NCI-H2029 (cell line): Measurements from ENCODE around the gene E2F4.
A peak's percentile ranks its signal among the peaks of the same experiment; 100 is the strongest.

ENCODE experiments used
- DNase-seq: peaks from one replicate; lab custom pipeline; 2025; lab: John Stamatoyannopoulos, UW

Gene E2F4

DNA sequence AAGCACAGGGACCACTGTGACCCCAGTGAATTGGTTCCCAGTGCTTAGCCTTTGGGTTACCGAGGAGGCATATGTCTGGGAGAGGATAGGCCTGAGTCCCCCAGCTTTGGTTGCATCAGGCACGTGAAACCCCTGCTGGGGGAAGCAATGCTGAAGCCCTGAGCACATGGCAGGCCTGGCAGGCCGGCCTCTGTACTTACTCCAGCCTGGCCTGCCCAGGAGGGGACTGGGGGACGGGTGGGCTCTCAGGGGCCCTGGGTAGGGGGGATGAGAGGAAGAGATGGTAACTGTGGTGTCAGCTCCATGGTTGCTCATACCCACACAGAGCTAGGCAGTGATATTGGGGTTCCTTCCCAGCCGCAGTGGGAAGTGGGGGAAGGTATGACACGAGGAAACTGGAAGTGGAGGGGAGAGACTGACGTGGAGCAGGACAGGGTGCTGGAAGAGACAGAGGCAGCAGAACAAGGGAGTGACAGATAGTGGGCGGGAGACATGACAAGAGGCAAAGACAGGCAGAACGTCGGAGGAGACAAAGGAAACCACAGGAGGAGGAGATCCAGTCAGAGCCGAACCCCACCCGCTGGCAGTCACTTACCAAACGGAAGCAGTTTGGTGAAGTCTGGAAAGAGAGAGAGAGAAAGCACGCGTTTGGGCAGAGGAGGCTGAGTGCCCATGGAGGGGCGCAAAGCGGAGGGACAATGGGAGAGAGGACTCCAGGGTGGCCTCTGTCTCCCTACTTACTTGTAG is 44.0 kb downstream of the E2F4 start:
- DNase-seq: no peak

DNA sequence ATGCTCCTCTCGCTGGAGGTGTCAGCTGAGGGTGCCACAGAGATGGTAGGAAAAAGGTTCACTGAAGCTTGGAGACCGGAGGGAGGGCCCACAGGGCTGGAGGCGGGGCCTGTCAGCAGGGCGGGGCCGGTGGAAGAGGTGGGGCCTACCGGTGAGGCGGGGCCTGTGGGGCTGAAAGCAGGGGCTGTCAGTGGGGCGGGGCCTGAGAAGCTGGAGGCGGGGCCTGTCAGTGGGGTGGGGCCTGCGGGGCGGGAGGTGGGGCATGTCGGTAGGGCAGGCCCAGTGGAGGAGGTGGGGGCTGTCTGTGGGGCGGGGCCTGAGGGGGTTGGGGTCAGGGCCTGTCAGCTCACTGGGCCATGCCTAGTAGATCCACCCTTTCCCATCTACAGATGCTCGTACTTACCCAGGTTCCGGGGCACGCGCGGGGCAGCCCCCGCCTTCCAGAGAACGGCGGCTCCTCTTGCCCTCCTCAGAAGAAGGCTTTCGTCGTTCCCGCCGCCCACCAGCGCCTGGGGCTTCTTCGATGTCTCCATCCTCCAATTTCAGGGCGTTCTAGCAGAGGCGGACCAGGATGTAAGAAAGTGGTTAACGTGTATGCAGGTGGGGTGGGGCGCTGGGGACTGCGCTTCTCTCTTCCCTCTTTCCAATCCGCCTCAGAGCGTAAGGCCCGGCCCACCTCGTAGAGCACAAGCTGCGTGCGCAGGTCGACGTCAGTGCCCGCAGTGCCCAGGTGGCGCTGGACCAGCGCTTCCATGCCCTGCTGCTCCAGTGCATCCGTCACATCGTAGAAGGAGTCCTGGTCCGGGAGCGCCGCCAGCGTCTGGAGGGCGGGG is 44.8 kb downstream of the E2F4 start:
- DNase-seq: no peak

DNA sequence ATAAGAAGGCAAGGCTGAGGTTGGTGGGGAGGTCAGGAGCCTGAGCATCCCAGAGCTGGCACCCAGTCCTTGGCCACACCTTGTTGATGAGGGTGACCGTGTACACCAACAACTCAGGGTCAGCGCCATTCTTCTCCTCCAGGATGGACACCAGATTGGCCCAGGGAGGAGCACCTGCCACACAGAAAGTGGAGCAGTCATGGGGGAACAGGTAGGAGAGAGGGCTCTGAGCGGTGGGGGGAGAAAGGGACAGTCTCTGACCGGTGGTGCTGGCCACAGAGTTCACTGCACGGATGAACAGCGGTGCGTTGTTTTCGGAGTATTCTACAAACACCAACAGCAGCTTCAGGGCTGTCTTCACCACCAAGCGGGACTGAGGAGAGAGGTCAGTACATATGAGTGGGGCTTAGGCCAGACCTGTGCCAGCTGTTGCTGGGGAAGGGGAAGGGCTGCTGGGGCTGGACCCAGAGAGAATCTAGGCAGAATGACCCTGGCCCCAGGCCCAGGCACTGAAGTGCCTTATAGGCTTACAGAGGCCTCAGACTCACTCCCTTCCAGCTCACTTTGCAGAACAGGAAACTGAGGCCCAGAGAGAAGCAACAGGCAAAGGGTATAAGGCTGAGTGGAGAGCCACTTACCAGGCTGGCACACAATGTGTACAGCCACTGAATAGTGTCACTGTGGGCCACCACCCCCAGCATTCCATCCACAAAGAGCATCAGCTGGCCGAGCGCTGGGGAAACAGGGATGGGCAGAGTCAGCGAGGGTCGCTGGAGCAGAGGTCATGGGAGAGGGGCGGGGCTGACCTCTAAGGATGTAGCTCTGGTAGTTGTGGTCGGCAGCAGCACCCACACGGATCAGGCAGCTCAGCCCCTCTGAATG is 45.7 kb downstream of the E2F4 start:
- no peak for DNase-seq

DNA sequence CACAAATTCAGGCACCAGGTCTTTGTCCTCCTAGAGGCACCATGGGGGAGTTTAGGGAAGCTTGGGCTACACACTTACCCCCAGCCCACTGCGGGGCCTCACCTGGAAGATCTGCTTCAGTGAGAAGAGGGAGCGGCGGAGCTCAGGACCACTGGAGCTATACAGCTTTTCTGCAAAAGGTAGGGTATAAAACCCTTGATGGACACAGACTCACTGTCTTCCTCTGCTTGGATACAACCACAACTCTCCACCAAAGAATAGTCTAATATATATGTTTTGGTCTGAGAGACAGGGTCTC is 46.3 kb downstream of the E2F4 start:
- no peak for DNase-seq

- no peak for DNase-seq
Observed at GRCh38 chr16:67238806-67239470, 47.0 kb downstream of the E2F4 start.

DNA sequence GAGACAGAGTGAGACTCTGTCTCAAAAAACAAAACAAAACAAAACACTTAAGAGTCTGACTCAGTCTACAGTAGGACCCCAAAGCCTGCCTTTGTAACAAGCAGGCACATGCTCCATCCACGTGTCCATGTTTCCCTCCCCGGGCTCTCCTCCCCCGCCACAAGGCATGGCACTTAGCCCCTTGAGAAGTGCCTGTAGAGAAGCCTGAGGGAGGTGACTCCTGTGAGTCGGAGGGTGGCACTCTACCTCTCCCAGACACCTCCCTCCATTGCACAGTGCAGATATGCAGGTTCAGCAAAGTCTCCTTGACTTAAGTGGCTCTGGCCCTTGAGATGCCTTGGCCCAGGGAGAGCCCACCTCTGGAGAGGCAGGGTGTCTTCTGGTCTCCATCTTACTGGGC is 48.6 kb downstream of the E2F4 start:
- DNase-seq: no peak

DNA sequence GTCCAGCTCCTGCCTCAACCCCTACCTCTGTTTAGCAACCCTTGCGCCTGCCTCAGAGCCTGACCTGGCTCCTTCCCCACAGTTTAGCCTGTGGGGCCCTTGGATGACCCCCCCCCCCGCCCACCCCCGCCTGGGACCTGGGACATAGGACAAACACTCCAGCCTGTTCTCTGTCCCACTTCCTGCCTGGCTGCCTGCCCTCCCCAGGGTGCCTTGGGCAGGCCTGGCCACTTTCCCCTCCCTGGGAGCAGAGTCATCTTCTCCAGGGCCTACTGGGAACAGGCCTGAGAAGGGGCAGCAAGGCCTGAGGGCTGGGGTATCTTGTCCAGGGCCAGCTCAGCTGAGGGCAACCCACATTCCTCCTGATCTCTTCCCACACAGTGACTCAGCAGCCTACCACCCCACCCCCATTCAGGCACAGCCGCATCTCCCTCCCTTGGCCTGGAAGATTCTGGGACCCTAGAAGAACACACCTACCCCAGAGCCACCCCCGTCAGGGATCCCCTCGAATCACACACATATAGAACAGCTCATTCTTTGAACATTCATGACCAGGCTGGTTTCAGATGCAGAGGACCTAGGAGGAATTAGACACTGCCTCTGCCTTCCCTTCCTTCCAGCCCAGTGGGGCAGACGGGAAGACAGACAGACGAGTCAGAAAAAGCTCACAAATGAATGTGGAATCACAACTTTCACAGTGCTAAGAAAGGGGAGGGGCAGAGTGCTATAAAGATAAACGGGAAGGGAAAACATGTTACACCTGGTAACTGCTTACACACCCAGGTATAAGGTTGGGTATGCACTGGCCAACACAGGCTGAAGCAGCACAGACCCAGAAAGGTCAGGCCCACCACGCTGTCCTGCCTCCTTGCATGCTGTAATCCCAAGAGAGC is 49.3 kb downstream of the E2F4 start:
- peak; percentile 43 for DNase-seq

GRCh38 chr16:67242138-67242730 is 50.3 kb downstream of the E2F4 start:
- no peak for DNase-seq

GRCh38 chr16:67243481-67243880 is 51.5 kb downstream of the E2F4 start:
- DNase-seq: no peak

- DNase-seq: no peak
Observed at GRCh38 chr16:67244387-67245185, 52.6 kb downstream of the E2F4 start.

GRCh38 chr16:67245186-67245585 is 53.2 kb downstream of the E2F4 start:
- no peak for DNase-seq

DNA sequence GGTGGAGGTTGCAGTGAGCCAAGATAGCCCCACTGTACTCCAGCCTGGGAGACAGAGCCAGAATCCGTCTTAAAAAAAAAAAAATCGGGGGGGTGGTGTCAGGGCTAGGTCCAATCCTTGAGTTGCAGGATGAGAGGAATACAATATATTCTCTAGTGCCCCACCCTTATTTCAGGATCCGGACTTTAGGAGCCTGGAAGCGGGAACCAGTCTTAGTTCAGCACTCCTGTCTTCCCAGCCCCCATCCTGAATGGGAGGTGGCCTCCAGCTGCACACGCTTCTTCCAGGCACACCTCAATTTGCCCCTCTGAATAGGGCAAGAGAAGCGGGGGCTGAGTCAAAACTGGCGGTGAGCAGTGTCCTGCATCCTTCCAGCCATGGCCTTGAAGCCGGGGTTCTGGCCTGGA is 53.7 kb downstream of the E2F4 start:
- no peak for DNase-seq

- DNase-seq: no peak
Observed at GRCh38 chr16:67246081-67246755, 54.3 kb downstream of the E2F4 start.

DNA sequence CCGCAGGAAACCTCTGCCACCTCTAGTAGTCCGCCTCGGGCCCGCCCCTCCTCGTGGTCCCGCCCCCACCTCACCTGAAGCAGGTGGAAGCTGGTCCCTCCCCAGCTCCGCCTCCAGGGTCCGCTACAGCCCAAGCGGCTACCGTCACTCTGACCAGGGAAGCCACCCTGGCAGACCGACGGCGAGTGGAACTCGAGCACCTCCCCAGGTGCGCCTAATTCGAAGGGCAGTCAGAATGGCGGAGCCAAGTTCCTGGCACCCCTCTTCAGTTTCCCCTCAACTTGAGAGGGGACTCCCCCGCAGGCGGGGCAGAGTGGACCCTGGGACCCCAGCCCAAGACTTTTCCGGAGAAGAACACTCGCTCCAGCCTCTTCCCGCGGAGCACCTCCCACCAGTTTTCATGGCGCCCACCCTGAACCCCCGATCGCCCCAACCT is 54.8 kb downstream of the E2F4 start:
- peak; percentile 70 for DNase-seq

DNA sequence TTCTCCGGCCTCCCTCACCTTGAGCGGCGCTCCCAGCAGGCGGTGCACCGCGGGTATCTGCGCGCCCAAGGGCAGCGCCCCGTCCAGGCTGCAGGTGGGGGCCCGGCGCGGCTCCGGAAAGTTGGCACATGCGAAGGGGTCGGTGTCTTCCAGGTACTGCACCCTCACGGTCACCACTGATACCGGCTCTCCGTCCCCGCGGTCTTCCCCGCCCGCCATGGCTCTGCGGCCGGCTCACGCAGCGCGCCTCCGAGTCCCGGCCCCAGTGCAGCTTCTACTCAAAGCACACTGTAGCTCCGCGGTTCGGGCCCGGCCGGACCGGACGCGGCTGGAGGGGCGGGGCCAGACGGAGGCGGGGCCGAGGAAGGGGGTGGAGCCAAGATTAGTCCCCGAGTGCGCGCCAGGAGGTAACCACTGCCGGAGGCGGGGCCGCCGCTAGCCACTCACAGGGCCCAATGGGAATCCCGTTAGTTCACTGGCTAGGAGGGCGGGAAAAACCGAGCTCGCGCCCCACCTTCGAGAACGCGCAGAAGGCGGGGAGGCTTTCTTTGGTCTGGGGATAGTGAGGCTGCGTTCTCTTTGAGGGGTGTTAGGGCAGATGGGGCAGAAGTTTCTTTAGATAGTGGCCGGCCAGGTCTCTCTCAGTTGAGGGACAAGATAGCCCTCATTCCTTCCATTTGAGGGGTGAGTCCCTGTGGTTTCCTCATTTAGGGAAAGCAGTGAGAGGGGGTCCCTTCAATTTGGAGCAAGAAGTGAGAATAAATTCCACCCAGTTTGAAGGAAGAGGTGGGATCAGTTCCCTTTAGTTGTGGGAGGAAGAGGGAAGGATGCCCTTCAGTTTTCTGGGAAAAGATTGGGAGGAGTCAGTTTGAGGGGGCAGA is 55.5 kb downstream of the E2F4 start, which contains the start of gene FHOD1:
Gene FHOD1, minus strand, starts transcription at position 290 of the 881 bp plus-strand sequence. Its CDS starts 71 bp downstream, at position 219.
- peak; percentile 66 for DNase-seq

DNA sequence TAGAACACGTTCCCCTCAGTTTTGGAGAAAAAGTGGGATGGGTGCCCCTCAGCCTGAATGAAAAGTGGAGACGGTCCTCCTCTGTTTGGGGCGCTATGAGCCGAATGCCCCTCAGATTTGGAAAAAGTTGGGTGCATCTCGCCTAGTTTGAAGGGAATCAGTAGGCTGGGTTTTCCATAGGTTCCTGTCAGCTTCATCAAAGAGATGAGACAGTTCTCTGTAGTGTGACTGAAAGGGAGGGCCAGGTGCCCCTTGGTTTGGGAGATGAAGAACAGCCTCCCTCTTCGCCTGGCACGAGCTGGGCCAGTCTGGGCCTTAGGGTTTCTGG is 56.1 kb downstream of the E2F4 start:
- no peak for DNase-seq
